Mesendoderm (in vitro differentiated cells): ENCODE data around the gene TAOK1.

Experiments used
- DNase-seq: peaks from one replicate; pipeline ENCODE4 v3.0.0; 2013
- H2AK5ac ChIP-seq: 2 replicates; pipeline ENCODE4 v1.6.1; 2013; ENCODE audit warnings: low read length, inconsistent platforms
- H2BK120ac ChIP-seq: 2 replicates; pipeline ENCODE4 v1.6.1; 2013; ENCODE audit warnings: low read depth, mild to moderate bottlenecking, low read length, moderate library complexity, mixed read lengths
- H2BK15ac ChIP-seq: replicated peaks from 2 replicates; pipeline ENCODE4 v1.6.1; 2013; ENCODE audit warnings: low read depth, mild to moderate bottlenecking, moderate library complexity
- H2BK5ac ChIP-seq: 2 replicates; pipeline ENCODE4 v1.6.1; 2013; ENCODE audit warnings: low read length, inconsistent platforms
- H3K18ac ChIP-seq: 2 replicates; pipeline ENCODE4 v1.6.1; 2013; ENCODE audit warnings: mild to moderate bottlenecking, low read length, mixed read lengths
- H3K23ac ChIP-seq: one replicate; pipeline ENCODE4 v1.6.1; 2013; ENCODE audit warnings: low read length
- H3K27ac ChIP-seq: 2 replicates; pipeline ENCODE4 v1.5.1; 2013; ENCODE audit warnings: low read depth, mild to moderate bottlenecking, inconsistent platforms, low read length, moderate library complexity
- H3K27me3 ChIP-seq: 2 replicates; pipeline ENCODE4 v1.6.1; 2013; ENCODE audit warnings: low read length, control low read depth, mild to moderate bottlenecking, inconsistent platforms; ENCODE audit not compliant: insufficient read depth, poor library complexity
- H3K36me3 ChIP-seq: 2 replicates; pipeline ENCODE4 v1.6.1; 2013; ENCODE audit warnings: low read length, inconsistent platforms; ENCODE audit not compliant: control insufficient read depth, insufficient read depth
- H3K4ac ChIP-seq: one replicate; pipeline ENCODE4 v1.6.1; 2013; ENCODE audit warnings: low read depth, mild to moderate bottlenecking, low read length, moderate library complexity
- H3K4me1 ChIP-seq: 2 replicates; pipeline ENCODE4 v1.6.1; 2013; ENCODE audit warnings: low read depth, low read length, inconsistent platforms; ENCODE audit not compliant: control insufficient read depth
- H3K4me2 ChIP-seq: 2 replicates; pipeline ENCODE4 v1.6.1; 2013; ENCODE audit warnings: low read length
- H3K4me3 ChIP-seq: 2 replicates; pipeline ENCODE4 v1.5.1; 2013; ENCODE audit warnings: mild to moderate bottlenecking, low read length
- H3K56ac ChIP-seq: one replicate; pipeline ENCODE4 v1.6.1; 2013; ENCODE audit warnings: low read length
- H3K79me1 ChIP-seq: 2 replicates; pipeline ENCODE4 v1.6.1; 2013; ENCODE audit warnings: low read length, inconsistent platforms
- H3K79me2 ChIP-seq: 2 replicates; pipeline ENCODE4 v1.6.1; 2013; ENCODE audit warnings: mild to moderate bottlenecking, low read length; ENCODE audit not compliant: control insufficient read depth, insufficient read depth
- H3K9ac ChIP-seq: 2 replicates; pipeline ENCODE4 v1.6.1; 2013; ENCODE audit warnings: low read length, inconsistent platforms
- H4K5ac ChIP-seq: one replicate; pipeline ENCODE4 v1.6.1; 2013; ENCODE audit warnings: low read length
- H4K8ac ChIP-seq: one replicate; pipeline ENCODE4 v1.6.1; 2013; ENCODE audit warnings: low read depth, mild to moderate bottlenecking, control low read depth, low read length, moderate library complexity
- WGBS: extraction: QIAGEN DNeasy Blood & Tissue Kit; methylation state at CpG from one replicate; pipeline ENCODE4 v1.1.7; 2013; ENCODE audit warnings: low lambda C conversion rate, missing lambda C conversion rate; ENCODE audit not compliant: insufficient coverage; ENCODE audit errors: extremely low coverage; 5-methylcytosine and 5-hydroxymethylcytosine counted together

The TAOK1 gene

GRCh38 chr17:29567304-29567553 lies 177.1 kb downstream of the TAOK1 start:
- peaks cover 4% of the 10 kb centered on the region for H3K4me1 ChIP-seq
- peaks cover 6% of the 10 kb centered on the region for H3K27me3 ChIP-seq
- H3K79me1 ChIP-seq: no peaks in the 10 kb centered on the region
- no peak for DNase-seq
- peak overlapping the region; percentile 97 for H3K4me2 ChIP-seq
- WGBS: no CpG with 5 or more reads among the region's 27 CpGs
- no peak overlapping the region for H2BK5ac ChIP-seq
- peak overlapping the region; percentile 88 for H3K9ac ChIP-seq
- no peak overlapping the region for H2AK5ac ChIP-seq
- H3K27ac ChIP-seq: no peak overlapping the region
- peak overlapping the region; percentile 20 for H3K18ac ChIP-seq
- H3K23ac ChIP-seq: peak overlapping the region; percentile 24
- H3K79me2 ChIP-seq: no peaks in the 10 kb centered on the region
- H4K8ac ChIP-seq: no peak overlapping the region
- H4K5ac ChIP-seq: no peak overlapping the region
- no peak overlapping the region for H3K4ac ChIP-seq
- H3K4me3 ChIP-seq: no peak overlapping the region
- no peak overlapping the region for H2BK120ac ChIP-seq
- no peak overlapping the region for H2BK15ac ChIP-seq
- peak overlapping the region; percentile 74 for H3K56ac ChIP-seq
- no peaks in the 10 kb centered on the region for H3K36me3 ChIP-seq

- Histone ChIP-seq H4K8ac (no peak overlapping the region), H3K18ac (peak overlapping the region; percentile 70), H3K56ac (peak overlapping the region; percentile 92), H3K27ac (peak overlapping the region; percentile 60), H3K4me1 (peaks cover 4% of the 10 kb centered on the region), H3K79me2 (no peaks in the 10 kb centered on the region), H3K36me3 (no peaks in the 10 kb centered on the region), H3K9ac (peak overlapping the region; percentile 88), H2BK5ac (no peak overlapping the region), H2BK120ac (no peak overlapping the region), H3K23ac (peak overlapping the region; percentile 66), H3K79me1 (no peaks in the 10 kb centered on the region), H2BK15ac (no peak overlapping the region), H2AK5ac (no peak overlapping the region), H3K4me3 (peak overlapping the region; percentile 56), H3K27me3 (peaks cover 6% of the 10 kb centered on the region), H3K4me2 (peak overlapping the region; percentile 97), H3K4ac (no peak overlapping the region), H4K5ac (no peak overlapping the region)
- peak; percentile 72 for DNase-seq
- no CpG with 5 or more reads among the region's 63 CpGs for WGBS
Measured at GRCh38 chr17:29567554-29568330, 177.6 kb downstream of the TAOK1 start.

GRCh38 chr17:29568331-29569244 lies 178.4 kb downstream of the TAOK1 start, which contains the start of gene TP53I13:
TP53I13 (plus strand) TSS chr17:29568701; CDS start chr17:29568759, 58 bp downstream.
- peak; percentile 91 for DNase-seq
- no peaks in the 10 kb centered on the region for H3K36me3 ChIP-seq
- H4K8ac ChIP-seq: no peak within 1 kb of the TSS
- H3K79me1 ChIP-seq: no peaks in the 10 kb centered on the region
- H2AK5ac ChIP-seq: no peak within 1 kb of the TSS
- peak within 1 kb of the TSS; percentile 70 for H3K18ac ChIP-seq
- H3K4ac ChIP-seq: no peak within 1 kb of the TSS
- no peak within 1 kb of the TSS for H4K5ac ChIP-seq
- no peak within 1 kb of the TSS for H2BK120ac ChIP-seq
- peak within 1 kb of the TSS; percentile 66 for H3K23ac ChIP-seq
- H3K56ac ChIP-seq: peak within 1 kb of the TSS; percentile 94
- H3K27ac ChIP-seq: peak within 1 kb of the TSS; percentile 60
- H3K4me1 ChIP-seq: peaks cover 4% of the 10 kb centered on the region
- peak within 1 kb of the TSS; percentile 95 for H3K9ac ChIP-seq
- H2BK15ac ChIP-seq: no peak within 1 kb of the TSS
- H3K79me2 ChIP-seq: no peaks in the 10 kb centered on the region
- WGBS: no CpG with 5 or more reads among the region's 85 CpGs
- peak within 1 kb of the TSS; percentile 97 for H3K4me2 ChIP-seq
- H3K4me3 ChIP-seq: peak within 1 kb of the TSS; percentile 83
- no peak within 1 kb of the TSS for H2BK5ac ChIP-seq
- peaks cover 6% of the 10 kb centered on the region for H3K27me3 ChIP-seq

- Histone ChIP-seq H4K8ac (no peak overlapping the region), H2AK5ac (no peak overlapping the region), H4K5ac (no peak overlapping the region), H3K27me3 (peaks cover 6% of the 10 kb centered on the region), H3K4me2 (peak overlapping the region; percentile 92), H2BK15ac (no peak overlapping the region), H3K23ac (no peak overlapping the region), H3K56ac (peak overlapping the region; percentile 94), H3K9ac (peak overlapping the region; percentile 95), H3K4me1 (peaks cover 4% of the 10 kb centered on the region), H3K27ac (no peak overlapping the region), H3K36me3 (no peaks in the 10 kb centered on the region), H2BK120ac (no peak overlapping the region), H3K79me1 (no peaks in the 10 kb centered on the region), H3K4ac (no peak overlapping the region), H2BK5ac (no peak overlapping the region), H3K4me3 (peak overlapping the region; percentile 83), H3K79me2 (no peaks in the 10 kb centered on the region), H3K18ac (no peak overlapping the region)
- WGBS: no CpG with 5 or more reads among the region's 14 CpGs
- peak; percentile 38 for DNase-seq
Measured at GRCh38 chr17:29569245-29569950, 179.2 kb downstream of the TAOK1 start.

- H2BK5ac ChIP-seq: no peak overlapping the region
- no peak overlapping the region for H4K8ac ChIP-seq
- H3K4me1 ChIP-seq: peaks cover 4% of the 10 kb centered on the region
- no peak overlapping the region for H2AK5ac ChIP-seq
- no peak for DNase-seq
- no peak overlapping the region for H3K56ac ChIP-seq
- H2BK15ac ChIP-seq: no peak overlapping the region
- H3K79me1 ChIP-seq: no peaks in the 10 kb centered on the region
- no peak overlapping the region for H2BK120ac ChIP-seq
- H3K36me3 ChIP-seq: peaks cover 4% of the 10 kb centered on the region
- no peak overlapping the region for H3K27ac ChIP-seq
- no peak overlapping the region for H3K23ac ChIP-seq
- H3K9ac ChIP-seq: no peak overlapping the region
- H3K79me2 ChIP-seq: no peaks in the 10 kb centered on the region
- H3K18ac ChIP-seq: no peak overlapping the region
- no peak overlapping the region for H3K4me3 ChIP-seq
- no peak overlapping the region for H3K4ac ChIP-seq
- no peak overlapping the region for H3K4me2 ChIP-seq
- peaks cover 5% of the 10 kb centered on the region for H3K27me3 ChIP-seq
- no peak overlapping the region for H4K5ac ChIP-seq
- no CpG with 5 or more reads among the region's 7 CpGs for WGBS
Measured at GRCh38 chr17:29570521-29570920, 180.4 kb downstream of the TAOK1 start.
